ENCODE measurements around the gene TYW1B.
"Not testable (repeated sequence)": the region's sequence is repeated elsewhere in the genome, so short reads cannot be mapped to it uniquely, and the experiment has no call there.

The TYW1B gene

DNA sequence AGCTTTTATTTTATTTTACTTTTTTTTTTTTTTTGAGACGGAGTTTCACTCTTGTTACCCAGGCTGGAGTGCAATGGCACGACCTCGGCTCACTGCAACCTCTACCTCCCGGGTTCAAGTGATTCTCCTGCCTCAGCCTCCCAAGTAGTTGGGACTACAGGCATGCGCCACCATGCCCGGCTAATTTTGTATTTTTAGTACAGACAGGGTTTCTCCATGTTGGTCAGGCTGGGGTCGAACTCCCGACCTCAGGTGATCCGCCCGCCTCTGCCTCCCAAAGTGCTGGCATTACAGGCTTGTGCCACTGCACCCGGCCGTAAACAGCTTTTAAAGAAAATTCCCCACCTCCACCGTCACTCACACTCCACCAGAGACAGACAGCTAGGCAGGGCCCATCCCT, 19.5 kb downstream of the TYW1B start:
- DNase-seq: not testable (repeated sequence)

DNA sequence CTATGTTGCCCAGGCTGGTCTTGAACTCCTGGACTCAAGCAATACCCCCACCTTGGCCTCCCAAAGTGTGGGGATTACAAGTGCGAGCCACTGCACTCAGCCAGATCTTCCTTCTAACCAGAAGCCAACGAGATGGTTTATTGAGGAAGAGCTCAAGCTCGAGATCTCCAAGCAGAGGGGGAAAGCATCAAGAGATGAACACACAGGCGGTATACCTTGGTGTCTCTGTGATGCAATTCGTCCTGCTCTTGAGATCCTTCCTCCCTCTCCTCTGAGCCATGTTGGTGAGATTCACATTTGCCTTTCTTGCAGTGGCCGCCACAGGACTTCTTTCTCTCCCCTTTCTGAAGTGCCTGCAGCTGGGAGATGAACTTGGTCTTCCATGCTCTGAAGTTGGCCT, 21.1 kb downstream of the TYW1B start:
- DNase-seq: not testable (repeated sequence)

DNA sequence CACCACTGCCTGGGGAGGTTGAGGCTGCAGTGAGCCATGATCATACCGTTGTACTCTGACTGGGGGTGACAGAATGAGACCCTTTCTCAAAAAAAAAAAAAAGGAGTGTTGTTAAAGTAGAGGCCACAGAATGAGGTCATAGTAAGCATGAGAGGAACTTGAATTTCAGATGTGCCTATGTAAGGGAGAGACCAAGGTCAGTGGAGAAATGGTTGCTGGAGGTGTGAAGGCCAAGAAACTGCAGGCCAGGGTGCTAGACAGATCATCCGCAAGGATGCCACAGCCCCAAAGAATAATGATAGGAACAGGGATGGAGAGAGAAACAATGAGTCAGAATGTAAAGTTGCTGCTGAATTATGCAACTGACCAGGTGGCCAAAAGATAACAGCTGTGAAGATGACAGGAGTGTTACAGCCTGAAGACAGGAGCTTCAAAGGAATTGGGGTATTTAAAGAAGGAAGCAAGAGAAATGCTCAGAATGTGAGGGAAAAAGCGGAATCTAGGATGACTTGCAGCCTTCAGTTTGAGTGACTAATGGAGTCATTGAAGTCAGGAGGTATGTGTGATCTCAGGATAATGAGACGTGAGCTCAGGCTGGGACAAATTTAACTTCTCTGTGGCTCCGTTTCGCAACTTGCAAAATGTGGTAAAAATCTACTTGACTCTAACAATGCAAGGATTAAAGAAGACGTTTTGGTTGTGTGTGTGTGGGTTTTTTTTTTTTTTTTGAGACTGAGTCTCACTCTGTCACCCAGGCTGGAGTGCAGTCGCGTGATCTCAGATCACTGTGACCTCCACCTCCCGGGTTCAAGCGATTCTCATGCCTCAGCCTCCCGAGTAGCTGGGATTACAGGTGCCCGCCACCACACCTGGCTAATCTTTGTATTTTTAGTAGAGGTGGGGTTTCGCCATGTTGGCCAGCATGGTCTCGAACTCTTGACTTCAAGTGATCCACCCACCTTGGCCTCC, 22.2 kb downstream of the TYW1B start:
- DNase-seq: no peak

DNA sequence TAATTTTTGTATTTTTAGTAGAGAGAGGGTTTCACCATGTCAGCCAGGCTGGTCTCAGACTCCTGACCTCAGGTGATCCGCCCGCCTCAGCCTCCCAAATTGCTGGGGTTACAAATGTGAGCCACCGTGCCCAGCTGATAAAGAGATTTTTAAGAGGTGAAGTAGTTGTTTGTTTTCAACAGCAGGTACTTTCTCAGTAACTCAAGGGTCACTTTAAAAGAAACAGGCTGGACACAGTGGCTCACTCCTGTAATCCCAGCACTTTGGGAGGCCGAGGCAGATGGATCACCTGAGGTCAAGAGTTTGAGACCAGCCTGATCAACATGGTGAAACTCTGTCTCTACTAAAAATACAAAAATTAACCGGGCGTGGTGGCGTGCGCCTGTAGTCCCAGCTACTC, 24.2 kb downstream of the TYW1B start:
- DNase-seq: not testable (repeated sequence)

DNA sequence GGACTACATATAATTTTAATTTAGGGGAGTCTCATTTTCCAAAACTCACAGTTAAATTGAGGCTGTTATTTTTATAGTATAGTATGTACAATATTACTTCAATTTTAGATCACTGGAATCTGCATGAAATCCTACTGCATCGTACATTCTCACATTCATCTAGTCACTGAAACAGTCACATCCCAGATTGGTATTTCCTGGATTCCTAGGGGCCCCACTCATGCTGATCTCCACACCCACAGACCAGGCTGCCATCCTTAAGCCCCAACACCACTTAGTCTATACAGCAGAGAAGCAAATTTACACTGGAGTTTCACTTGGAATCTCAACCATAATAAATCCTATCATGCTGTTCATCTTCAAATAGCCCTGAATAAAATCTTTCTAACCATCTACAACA, 26.4 kb downstream of the TYW1B start:
- DNase-seq: not testable (repeated sequence)

DNA sequence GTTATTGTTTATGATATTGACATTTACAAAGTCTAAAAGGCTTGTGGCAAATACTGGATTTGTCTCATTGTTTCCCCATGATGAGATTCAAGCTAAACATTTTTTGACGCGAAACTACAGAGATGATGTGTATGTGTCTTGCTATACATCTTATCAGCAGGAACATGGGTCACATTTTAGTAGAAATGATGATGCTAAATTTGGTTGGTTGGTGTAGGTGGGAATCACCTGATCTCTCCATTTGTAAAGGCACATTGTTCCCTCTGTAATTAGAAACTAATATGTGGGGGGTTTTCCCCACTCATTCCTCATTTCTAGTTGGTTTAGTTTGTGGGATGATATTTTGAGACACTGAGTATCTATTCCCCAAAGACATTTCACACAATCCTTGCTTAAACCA, 32.6 kb downstream of the TYW1B start:
- not testable (repeated sequence) for DNase-seq

DNA sequence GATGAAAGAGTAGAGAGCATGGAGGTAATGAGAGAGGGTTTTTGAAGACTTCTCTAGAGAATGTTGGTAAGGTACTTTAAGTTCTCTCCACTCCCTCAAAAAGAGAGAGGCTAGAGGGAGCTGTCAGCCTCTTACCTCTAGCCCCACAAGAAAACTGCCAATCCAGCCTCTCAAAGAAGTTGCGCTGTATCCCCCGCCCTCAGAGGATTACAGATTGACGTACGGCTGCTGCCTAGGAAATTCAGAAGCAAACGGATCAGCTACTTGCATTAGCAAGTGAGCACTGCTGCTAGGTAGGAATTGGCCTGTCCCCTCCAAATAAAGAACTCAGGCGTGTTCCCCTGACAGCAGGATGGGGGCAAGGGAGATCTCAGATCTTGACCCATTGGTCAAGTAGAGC, 34.2 kb downstream of the TYW1B start:
- DNase-seq: no peak

DNA sequence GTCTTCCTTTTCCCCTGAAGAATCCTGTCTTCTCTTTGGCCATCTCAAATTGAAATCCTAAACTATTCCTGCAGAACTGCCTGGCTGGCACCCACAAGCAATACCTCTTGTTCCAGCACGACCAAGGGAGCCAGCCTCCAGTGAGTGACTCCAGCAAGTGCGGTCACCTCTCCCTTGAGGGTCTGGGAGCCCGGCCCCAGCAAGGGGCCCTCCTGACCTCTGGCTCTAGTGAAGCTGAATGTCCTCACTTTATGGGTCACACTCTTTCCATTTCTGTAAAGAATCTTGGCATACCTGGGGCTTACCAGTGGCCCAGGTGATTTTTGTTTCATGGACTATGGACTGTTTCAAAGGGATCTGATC, 37.3 kb downstream of the TYW1B start:
- not testable (repeated sequence) for DNase-seq

DNA sequence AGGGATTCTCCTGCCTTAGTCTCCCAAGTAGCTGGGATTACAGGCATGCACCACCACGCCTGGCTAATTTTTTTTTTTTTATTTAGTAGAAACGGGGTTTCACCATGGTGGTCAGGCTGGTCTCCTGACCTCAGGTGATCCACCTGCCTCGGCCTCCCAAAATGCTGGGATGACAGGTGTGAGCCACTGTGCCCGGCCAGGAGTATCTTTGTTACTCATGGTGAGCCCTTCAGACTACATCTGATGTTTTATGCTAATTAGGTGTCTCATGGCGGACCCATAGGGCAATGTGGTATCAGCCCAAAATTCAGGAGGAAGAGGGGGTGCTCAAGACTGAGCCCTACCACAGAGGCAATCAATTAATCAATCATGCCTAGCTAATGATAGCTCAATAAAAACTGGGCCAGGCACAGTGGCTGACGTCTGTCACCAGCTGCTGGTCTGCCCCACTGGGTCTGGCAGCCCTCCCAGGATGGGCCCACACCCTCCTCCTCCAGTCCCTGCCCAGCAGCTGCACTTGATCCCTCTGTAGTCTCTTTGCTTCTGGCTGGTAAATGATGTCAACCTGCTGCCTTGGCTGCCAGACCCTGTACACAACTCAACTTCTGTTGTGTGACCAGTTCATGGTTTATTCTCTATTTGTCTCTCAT, 37.8 kb downstream of the TYW1B start:
- not testable (repeated sequence) for DNase-seq

DNA sequence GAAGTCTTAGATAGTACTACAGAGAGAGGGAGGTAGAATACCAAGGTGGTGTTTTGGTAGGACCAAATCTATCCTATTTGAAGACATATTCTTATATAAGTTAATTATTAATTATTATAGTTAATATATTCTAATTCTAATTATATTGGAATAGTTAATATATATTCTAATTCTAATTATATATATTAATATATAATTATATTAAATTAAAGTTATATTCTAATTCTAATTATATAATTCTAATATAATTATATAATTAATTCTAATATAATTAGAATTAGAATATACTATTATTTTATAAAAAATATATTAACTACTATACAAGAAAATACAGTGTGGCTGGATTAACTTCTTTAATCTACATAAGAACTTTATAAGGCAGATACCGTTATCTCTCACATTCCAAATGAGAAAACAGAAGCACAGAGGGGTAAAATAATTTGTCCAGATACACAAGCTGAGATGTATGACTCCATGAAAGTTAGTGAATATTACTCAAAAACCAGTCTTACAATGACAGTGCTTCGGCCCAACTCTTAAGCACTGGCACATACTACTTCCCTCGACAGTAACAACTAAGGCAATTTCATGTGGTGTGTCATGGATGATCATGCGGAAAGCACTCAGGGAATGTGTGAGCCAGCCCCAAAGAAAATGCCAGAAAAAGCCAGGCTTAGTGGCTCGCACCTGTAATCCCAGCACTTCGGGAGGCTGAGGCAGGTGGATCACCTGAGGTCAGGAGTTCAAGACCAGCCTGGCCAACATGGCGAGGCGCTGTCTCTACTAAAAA, 42.6 kb downstream of the TYW1B start:
- no peak for DNase-seq

DNA sequence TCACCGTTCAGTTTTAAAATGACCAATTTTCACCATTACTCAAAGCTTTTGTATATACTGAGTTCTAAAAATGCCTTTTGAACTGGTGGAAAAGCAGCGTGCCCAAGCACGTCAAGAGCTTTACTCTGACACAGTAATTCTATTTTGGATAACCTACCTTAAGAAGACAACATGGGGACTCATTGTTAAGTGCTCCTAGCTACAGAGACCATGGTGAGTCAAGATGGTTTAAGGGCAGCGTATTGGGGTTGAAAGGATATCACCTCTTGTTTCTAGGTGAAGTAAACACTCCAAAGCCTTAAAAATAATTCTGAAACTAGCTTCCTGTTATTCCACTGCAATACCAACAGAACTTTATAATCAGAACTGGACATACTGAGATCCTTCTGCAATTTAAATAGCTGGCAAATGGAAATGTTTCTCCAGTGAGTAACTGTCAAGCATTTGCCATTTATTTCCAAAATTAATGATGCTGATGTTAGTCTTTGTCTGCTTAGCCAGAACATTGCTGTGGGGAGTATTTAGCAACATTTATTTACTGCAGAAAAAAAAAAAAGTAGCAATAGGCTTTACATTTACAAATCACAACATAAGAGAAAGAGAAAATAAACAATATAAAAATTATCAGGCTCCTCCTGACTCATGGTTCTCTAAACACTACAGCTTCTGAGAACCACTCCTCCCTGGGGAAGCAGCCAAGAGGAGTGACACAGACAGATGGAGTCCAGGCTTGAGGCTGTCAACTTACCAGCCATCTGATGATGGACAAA, 44.2 kb downstream of the TYW1B start:
- not testable (repeated sequence) for DNase-seq

DNA sequence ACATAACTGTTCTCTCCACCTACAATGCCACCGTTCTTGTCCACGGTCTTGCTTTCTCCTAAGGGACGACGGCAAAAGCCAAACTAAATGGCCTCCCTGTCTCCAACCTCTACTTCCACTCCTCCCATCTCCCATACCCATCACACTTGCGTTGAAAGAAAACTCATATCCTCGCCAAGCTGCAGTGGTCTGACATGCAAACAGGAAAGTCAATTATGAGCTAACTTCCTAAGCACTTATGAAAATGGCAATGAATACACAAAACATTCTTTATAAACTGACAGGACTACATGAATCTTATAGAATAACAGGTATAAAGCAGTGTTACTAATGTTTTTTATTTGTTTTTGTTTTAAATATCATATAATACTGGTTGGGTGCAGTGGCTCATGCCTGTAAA, 46.4 kb downstream of the TYW1B start:
- DNase-seq: no peak

DNA sequence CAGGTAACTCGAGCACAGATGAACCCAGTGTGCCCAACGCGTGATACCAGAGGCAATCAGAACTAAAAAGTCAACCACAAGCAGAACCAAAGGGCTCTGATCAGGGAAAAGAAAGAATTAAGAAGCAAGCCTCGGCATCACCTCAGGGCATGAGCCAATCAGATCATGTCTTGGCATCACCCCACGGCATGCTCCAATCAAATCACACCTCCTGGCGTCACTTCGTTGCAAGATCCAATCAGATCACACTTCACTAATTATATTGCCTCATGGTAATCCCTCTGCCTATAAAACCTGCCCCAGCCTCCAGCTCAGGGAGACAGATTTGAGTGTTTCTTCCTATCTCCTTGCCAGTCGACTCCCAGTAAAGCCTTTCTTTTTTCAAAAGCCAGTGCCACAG, 46.8 kb downstream of the TYW1B start:
- no peak for DNase-seq

DNA sequence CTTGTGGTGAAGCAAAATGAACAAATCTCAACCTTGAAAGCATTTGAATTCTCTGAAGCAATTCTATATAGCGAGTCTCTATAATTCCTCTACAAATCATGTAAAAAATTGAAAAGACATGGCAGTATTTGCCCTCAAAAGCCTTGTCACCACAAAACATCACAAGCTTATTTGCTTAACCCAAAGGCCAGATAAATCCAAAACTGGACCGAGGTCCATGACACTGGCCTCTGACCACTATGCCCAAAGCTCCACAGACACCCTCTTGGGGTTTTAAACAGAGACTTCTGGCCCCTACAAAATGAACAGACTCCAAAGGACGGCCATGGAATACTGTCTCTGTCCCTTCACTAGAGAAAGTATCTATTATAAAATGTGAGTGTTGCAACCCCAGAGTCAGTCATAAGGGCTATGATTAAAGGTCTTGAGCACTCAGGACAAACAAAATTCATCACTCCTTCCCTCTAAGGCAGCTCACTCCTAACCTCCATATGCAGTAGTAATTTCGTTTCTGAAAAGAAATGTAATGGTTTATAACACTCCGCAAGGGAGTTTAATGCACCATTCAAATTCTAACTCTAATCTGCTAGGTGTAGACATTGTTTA, 47.6 kb downstream of the TYW1B start:
- DNase-seq: not testable (repeated sequence)

DNA sequence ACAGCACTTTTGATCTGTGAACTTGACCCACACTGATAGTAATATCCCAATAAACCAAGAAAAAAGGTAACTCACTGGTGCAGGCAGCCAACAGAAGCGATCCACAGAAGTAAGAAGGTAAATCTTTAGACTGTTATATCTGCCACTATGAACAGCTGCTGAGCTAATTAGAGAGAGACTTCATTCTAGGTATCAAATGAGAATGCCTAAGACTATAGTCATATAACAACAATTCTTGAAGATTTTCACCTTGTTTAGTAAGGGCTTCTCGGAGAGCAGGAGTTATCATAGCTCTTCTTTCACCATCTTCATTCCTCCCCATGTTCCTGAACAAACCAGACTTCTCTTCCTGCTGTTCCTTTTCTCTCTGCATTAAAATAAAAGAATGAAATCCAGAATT, 50.8 kb downstream of the TYW1B start:
- DNase-seq: not testable (repeated sequence)

DNA sequence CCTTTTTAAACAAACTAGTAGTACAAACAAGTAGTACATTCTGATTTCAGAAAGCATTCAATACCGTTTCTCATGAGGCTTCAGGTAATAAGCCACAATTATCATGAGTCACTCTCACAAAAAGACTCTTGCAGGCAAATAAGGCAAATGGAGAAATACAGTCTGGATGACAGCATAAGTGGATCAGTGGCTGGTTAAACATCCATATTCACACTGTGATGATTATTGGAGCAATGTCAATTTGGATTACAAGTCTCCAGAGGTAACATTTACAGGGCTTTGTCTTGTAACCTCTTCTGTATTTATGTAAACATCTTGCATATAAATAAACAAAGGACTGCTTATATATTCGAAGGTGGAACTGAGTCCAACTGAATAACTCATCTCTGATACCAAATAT, 55.4 kb downstream of the TYW1B start:
- DNase-seq: not testable (repeated sequence)

DNA sequence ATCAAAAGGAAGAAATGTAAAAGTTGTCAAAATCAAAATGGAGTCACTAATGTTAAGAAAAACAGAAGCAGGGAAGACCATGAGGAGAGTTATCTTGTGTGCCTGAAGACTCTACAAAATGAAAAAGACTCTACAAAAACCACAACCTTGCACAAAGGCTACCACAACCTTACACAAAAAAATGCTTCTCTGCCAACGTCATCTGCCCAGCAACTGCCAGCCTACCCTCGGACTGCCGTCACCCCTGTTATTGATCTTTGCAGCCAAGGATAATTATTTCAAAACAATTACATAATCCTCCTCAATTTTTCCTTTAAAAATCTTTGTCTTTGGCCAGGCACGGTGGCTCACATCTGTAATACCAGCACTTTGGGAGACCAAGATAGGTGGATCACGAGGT, 61.0 kb downstream of the TYW1B start:
- DNase-seq: not testable (repeated sequence)

DNA sequence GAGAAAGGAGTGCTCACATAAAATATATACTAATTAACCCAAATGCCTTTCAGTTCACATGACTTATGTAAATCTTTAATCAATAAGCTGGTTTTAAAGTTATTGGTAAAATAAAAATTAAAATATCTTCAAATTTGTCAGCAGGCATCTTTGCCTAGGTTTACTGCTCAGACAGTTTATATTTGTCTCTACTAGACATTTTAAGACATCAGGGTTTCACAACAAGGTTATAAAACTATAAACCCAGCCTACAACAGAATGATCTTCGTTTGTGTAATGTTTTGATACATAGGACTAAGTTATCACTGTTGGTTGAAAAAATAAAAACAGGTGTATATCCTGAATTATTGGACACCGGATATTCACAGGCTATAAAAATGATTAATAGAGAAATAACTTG, 67.4 kb downstream of the TYW1B start:
- DNase-seq: no peak

DNA sequence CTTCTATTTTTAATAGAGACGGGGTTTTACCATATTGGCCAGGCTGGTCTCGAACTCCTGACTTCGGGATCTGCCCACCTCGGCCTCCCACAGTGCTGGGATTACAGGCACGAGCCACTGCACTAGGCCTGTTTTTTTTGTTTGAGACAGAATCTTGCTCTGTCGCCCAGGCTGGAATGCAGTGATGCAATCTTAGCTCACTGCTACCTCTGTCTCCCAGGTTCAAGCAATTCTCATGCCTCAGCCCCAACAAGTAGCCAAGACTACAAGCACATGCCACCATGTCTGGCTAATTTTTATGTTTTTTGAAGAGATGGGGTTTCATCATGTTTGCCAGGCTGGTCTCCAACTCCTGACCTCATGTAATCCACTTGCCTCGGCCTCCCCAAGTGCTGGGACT, 73.7 kb downstream of the TYW1B start:
- DNase-seq: no peak

DNA sequence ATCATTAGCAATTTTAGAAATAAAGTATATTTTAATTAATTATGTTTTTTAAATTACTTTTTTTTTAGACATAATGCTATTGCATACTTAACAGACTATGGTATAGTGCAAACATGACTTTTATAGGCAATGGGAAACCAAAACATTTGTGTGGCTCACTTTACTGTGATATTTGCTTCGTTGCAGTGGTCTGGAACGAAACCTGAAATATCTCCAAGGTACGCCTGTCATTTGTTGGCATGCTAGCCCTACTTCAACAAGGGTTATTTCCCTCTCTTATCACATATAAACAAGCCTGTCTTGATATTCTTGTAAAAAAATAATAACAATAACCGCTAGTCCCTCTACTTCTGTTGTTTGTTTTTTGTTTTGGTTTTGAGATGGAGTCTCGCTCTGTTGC, 74.2 kb downstream of the TYW1B start:
- no peak for DNase-seq

DNA sequence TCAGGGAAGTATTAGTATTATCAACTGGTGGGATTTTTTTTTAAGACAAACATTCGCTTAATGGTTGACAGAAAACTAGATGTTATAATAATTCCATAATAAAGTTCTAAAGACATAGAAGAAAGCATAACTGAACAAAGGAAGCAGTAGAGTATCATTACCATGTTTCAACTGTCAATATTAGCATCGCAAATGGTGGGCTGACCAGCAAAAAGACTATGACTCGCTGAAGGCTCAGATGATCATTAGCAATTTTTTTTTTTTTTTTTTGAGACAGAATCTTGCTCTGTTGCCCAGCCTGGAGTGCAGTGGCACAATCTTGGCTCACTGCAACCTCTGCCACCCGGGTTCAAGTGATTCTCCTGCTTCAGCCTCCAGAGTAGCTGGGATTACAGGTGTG, 74.8 kb downstream of the TYW1B start:
- DNase-seq: not testable (repeated sequence)

DNA sequence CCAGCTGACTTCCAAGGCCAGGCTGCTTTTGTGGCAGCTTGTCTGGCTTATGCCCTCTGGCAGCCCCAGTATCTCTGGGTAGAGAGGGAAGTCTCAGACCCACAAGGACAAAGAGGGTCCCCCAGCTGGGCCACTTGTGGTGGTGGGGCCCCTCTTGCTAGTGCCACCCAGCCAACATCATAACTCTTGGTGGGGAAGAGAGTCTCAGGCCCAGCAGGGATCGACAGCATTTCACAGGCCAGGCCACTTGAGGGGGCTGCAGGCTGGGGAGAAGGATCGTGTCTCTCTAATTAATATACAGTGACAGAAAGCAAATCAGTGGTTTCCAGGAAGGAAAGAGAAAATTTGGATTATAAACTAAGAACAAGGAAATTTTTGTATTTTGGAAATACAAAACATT, 76.0 kb downstream of the TYW1B start:
- DNase-seq: no peak
